Activated naive CD4-positive, alpha-beta T cell treated with anti-CD3 and anti-CD28 coated beads for 36 hours (primary cell): ENCODE data around the gene KRTAP2-4. TPM values are rescaled to one million over a fixed set of nuclear protein-coding genes. Genes with fewer than 3 reads are reported as not detected.

Experiments
- CTCF ChIA-PET: fragments of 350-600 bp; sonication (Branson Sonifier 250); formaldehyde crosslinking; loops from one replicate; lab custom pipeline; 2021; ENCODE audit warnings: antibody characterized with exemption; lab: Charles Lee
- DNase-seq: peaks from one replicate; pipeline ENCODE4 v3.0.0-alpha.2; 2020
- H3K27ac Mint-ChIP-seq: one replicate; pipeline ENCODE4 v1.8.0; 2021; ENCODE audit warnings: mild to moderate bottlenecking, mixed read lengths
- H3K27me3 Mint-ChIP-seq: one replicate; pipeline ENCODE4 v1.8.0; 2021; ENCODE audit warnings: low read depth, mixed read lengths
- H3K36me3 Mint-ChIP-seq: one replicate; pipeline ENCODE4 v1.8.0; 2021; ENCODE audit warnings: low read depth, mixed read lengths
- H3K4me1 Mint-ChIP-seq: one replicate; pipeline ENCODE4 v1.8.0; 2021; ENCODE audit warnings: low read depth, mixed read lengths
- H3K4me3 Mint-ChIP-seq: one replicate; pipeline ENCODE4 v1.8.0; 2021; ENCODE audit warnings: mild to moderate bottlenecking, moderate library complexity, mixed read lengths
- H3K9me3 Mint-ChIP-seq: one replicate; pipeline ENCODE4 v1.8.0; 2021; ENCODE audit warnings: mixed read lengths
- intact Hi-C: fragments of 100-400 bp; cut with micrococcal nuclease; formaldehyde crosslinking; loops from one replicate; pipeline ENCODE4 v1.15.1; 2023
- total RNA-seq, 2 experiments: library from RNA; stranded (reverse); gene quantifications; one replicate each; pipeline ENCODE4 v1.2.3, GENCODE V29; 2021

The KRTAP2-4 gene
- total RNA-seq, 2 experiments from 2014 or later, result not detected

- H3K4me1 Mint-ChIP-seq, result no peaks in the 10 kb centered on the region
- no peak overlapping the region for H3K27ac Mint-ChIP-seq
- H3K4me3 Mint-ChIP-seq, result no peak overlapping the region
- no peak for DNase-seq
- CTCF ChIA-PET, result no interaction called here
- H3K9me3 Mint-ChIP-seq, result no peaks in the 10 kb centered on the region
- no peaks in the 10 kb centered on the region for H3K27me3 Mint-ChIP-seq
- intact Hi-C loops, result no loop called here
- no peaks in the 10 kb centered on the region for H3K36me3 Mint-ChIP-seq
These were observed 49.0 kb downstream of the KRTAP2-4 start for GRCh38 chr17:41016578-41017215.

GRCh38 chr17:41015454-41015853 lies 50.2 kb downstream of the KRTAP2-4 start:
- H3K27ac Mint-ChIP-seq, result no peak overlapping the region
- H3K9me3 Mint-ChIP-seq, result no peaks in the 10 kb centered on the region
- intact Hi-C loops, result no loop called here
- H3K27me3 Mint-ChIP-seq, result no peaks in the 10 kb centered on the region
- no peak for DNase-seq
- H3K36me3 Mint-ChIP-seq, result no peaks in the 10 kb centered on the region
- CTCF ChIA-PET, result no interaction called here
- no peaks in the 10 kb centered on the region for H3K4me1 Mint-ChIP-seq
- no peak overlapping the region for H3K4me3 Mint-ChIP-seq

Other genes with a start within 250 kb of the KRTAP2-4 start
- gene KRT10, start 243.3 kb downstream of the KRTAP2-4 start, total RNA-seq, result 10 to 100 TPM; 32.5 to 34.7 TPM
- not detected for gene KRT12, start 198.7 kb downstream of the KRTAP2-4 start, total RNA-seq
- gene KRT20, start 180.6 kb downstream of the KRTAP2-4 start, total RNA-seq, result not detected
- gene KRT23, start 128.2 kb downstream of the KRTAP2-4 start, total RNA-seq, result not detected
- not detected for gene KRT39, start 98.9 kb downstream of the KRTAP2-4 start, total RNA-seq
- not detected for gene KRT40, start 81.6 kb downstream of the KRTAP2-4 start, total RNA-seq
- not detected for gene KRTAP3-3, start 71.7 kb downstream of the KRTAP2-4 start, total RNA-seq
- gene KRTAP3-2, start 66.0 kb downstream of the KRTAP2-4 start, total RNA-seq, result not detected
- gene KRTAP3-1, start 56.8 kb downstream of the KRTAP2-4 start, total RNA-seq, result not detected
- gene KRTAP1-5, start 38.7 kb downstream of the KRTAP2-4 start, total RNA-seq, result not detected
- not detected for gene KRTAP1-4, start 35.7 kb downstream of the KRTAP2-4 start, total RNA-seq
- not detected for gene KRTAP1-3, start 31.0 kb downstream of the KRTAP2-4 start, total RNA-seq
- not detected for gene KRTAP1-1, start 24.4 kb downstream of the KRTAP2-4 start, total RNA-seq
- not detected for gene KRTAP2-1, start 18.6 kb downstream of the KRTAP2-4 start, total RNA-seq
- not detected for gene KRTAP2-2, start 10.6 kb downstream of the KRTAP2-4 start, total RNA-seq
- gene KRTAP2-3, start 5.8 kb downstream of the KRTAP2-4 start, total RNA-seq, result not detected
- gene KRTAP4-7, start 18.3 kb upstream of the KRTAP2-4 start, total RNA-seq, result not detected
- not detected for gene KRTAP4-8, start 32.3 kb upstream of the KRTAP2-4 start, total RNA-seq
- gene KRTAP4-16, start 36.3 kb upstream of the KRTAP2-4 start, total RNA-seq, result not detected
- gene KRTAP4-9, start 39.5 kb upstream of the KRTAP2-4 start, total RNA-seq, result not detected
- not detected for gene KRTAP4-11, start 52.5 kb upstream of the KRTAP2-4 start, total RNA-seq
- gene KRTAP4-12, start 58.3 kb upstream of the KRTAP2-4 start, total RNA-seq, result not detected
- not detected for gene KRTAP4-6, start 74.7 kb upstream of the KRTAP2-4 start, total RNA-seq
- gene KRTAP4-5, start 83.9 kb upstream of the KRTAP2-4 start, total RNA-seq, result not detected
- not detected for gene KRTAP4-4, start 94.9 kb upstream of the KRTAP2-4 start, total RNA-seq
- not detected for gene KRTAP4-3, start 102.3 kb upstream of the KRTAP2-4 start, total RNA-seq
- gene KRTAP4-2, start 112.3 kb upstream of the KRTAP2-4 start, total RNA-seq, result not detected
- not detected for gene KRTAP4-1, start 119.0 kb upstream of the KRTAP2-4 start, total RNA-seq
- gene KRTAP9-1, start 124.0 kb upstream of the KRTAP2-4 start, total RNA-seq, result not detected
- gene KRTAP9-2, start 160.8 kb upstream of the KRTAP2-4 start, total RNA-seq, result not detected
- not detected for gene KRTAP9-3, start 166.6 kb upstream of the KRTAP2-4 start, total RNA-seq
- not detected for gene KRTAP9-8, start 172.1 kb upstream of the KRTAP2-4 start, total RNA-seq
- gene KRTAP9-4, start 183.8 kb upstream of the KRTAP2-4 start, total RNA-seq, result not detected
- not detected for gene KRTAP9-9, start 189.5 kb upstream of the KRTAP2-4 start, total RNA-seq
- not detected for gene KRTAP9-6, start 199.5 kb upstream of the KRTAP2-4 start, total RNA-seq
- gene KRTAP9-7, start 209.8 kb upstream of the KRTAP2-4 start, total RNA-seq, result not detected
- not detected for gene KRTAP29-1, start 237.0 kb upstream of the KRTAP2-4 start, total RNA-seq
- under 1 TPM in 1 of 2 experiments, not detected in 1; 0.15 TPM for gene KRTAP16-1, start 243.4 kb upstream of the KRTAP2-4 start, total RNA-seq
- gene KRTAP17-1, start 249.8 kb upstream of the KRTAP2-4 start, total RNA-seq, result not detected